Activated naive CD8-positive, alpha-beta T cell (primary cell): ENCODE measurements around the gene CDS2.

Source experiments
- H3K27ac Mint-ChIP-seq: one replicate; pipeline ENCODE4 v1.8.0; 2021; ENCODE audit warnings: mixed read lengths
- H3K27me3 Mint-ChIP-seq: one replicate; pipeline ENCODE4 v1.8.0; 2021; ENCODE audit warnings: mixed read lengths
- H3K36me3 Mint-ChIP-seq: one replicate; pipeline ENCODE4 v1.8.0; 2021; ENCODE audit warnings: mixed read lengths
- H3K4me1 Mint-ChIP-seq: one replicate; pipeline ENCODE4 v1.8.0; 2021; ENCODE audit warnings: low read depth, mixed read lengths
- H3K4me3 Mint-ChIP-seq: one replicate; pipeline ENCODE4 v1.8.0; 2021; ENCODE audit warnings: mild to moderate bottlenecking, mixed read lengths
- H3K9me3 Mint-ChIP-seq: one replicate; pipeline ENCODE4 v1.8.0; 2021; ENCODE audit warnings: low read depth, mixed read lengths

Gene CDS2

GRCh38 chr20:5155404-5155803, 28.6 kb downstream of the CDS2 start:
- Mint-ChIP-seq H3K27ac (peak overlapping the region; percentile 24), H3K4me3 (no peak overlapping the region), H3K4me1 (peaks cover 68% of the 10 kb centered on the region), H3K36me3 (peaks cover 7% of the 10 kb centered on the region), H3K9me3 (no peaks in the 10 kb centered on the region), H3K27me3 (no peaks in the 10 kb centered on the region)

- no peaks in the 10 kb centered on the region for H3K27me3 Mint-ChIP-seq
- peak overlapping the region; percentile 71 for H3K27ac Mint-ChIP-seq
- H3K36me3 Mint-ChIP-seq, result peaks cover 7% of the 10 kb centered on the region
- no peaks in the 10 kb centered on the region for H3K9me3 Mint-ChIP-seq
- peaks cover 74% of the 10 kb centered on the region for H3K4me1 Mint-ChIP-seq
- H3K4me3 Mint-ChIP-seq, result no peak overlapping the region
Observed at GRCh38 chr20:5156675-5157448, 30.1 kb downstream of the CDS2 start.

GRCh38 chr20:5159928-5160327, 33.1 kb downstream of the CDS2 start:
- Mint-ChIP-seq H3K36me3 (peaks cover 5% of the 10 kb centered on the region), H3K27me3 (no peaks in the 10 kb centered on the region), H3K9me3 (no peaks in the 10 kb centered on the region), H3K4me1 (peaks cover 67% of the 10 kb centered on the region), H3K27ac (peak overlapping the region; percentile 46), H3K4me3 (no peak overlapping the region)

GRCh38 chr20:5160882-5161281, 34.1 kb downstream of the CDS2 start:
- no peaks in the 10 kb centered on the region for H3K9me3 Mint-ChIP-seq
- no peaks in the 10 kb centered on the region for H3K27me3 Mint-ChIP-seq
- H3K27ac Mint-ChIP-seq, result no peak overlapping the region
- H3K4me1 Mint-ChIP-seq, result peaks cover 66% of the 10 kb centered on the region
- H3K4me3 Mint-ChIP-seq, result no peak overlapping the region
- peaks cover 4% of the 10 kb centered on the region for H3K36me3 Mint-ChIP-seq

- Mint-ChIP-seq H3K4me3 (no peak overlapping the region), H3K27me3 (no peaks in the 10 kb centered on the region), H3K4me1 (peaks cover 68% of the 10 kb centered on the region), H3K36me3 (peaks cover 4% of the 10 kb centered on the region), H3K27ac (no peak overlapping the region), H3K9me3 (no peaks in the 10 kb centered on the region)
Observed at GRCh38 chr20:5161536-5162164, 34.8 kb downstream of the CDS2 start.

GRCh38 chr20:5164645-5165625, 38.1 kb downstream of the CDS2 start:
- H3K4me1 Mint-ChIP-seq, result peaks cover 78% of the 10 kb centered on the region
- H3K27me3 Mint-ChIP-seq, result no peaks in the 10 kb centered on the region
- no peaks in the 10 kb centered on the region for H3K9me3 Mint-ChIP-seq
- no peaks in the 10 kb centered on the region for H3K36me3 Mint-ChIP-seq
- H3K4me3 Mint-ChIP-seq, result no peak overlapping the region
- no peak overlapping the region for H3K27ac Mint-ChIP-seq

- H3K4me1 Mint-ChIP-seq, result peaks cover 80% of the 10 kb centered on the region
- no peaks in the 10 kb centered on the region for H3K27me3 Mint-ChIP-seq
- H3K36me3 Mint-ChIP-seq, result no peaks in the 10 kb centered on the region
- H3K27ac Mint-ChIP-seq, result peak overlapping the region; percentile 87
- H3K4me3 Mint-ChIP-seq, result peak overlapping the region; percentile 51
- H3K9me3 Mint-ChIP-seq, result no peaks in the 10 kb centered on the region
Observed at GRCh38 chr20:5168651-5169396, 42.0 kb downstream of the CDS2 start.

GRCh38 chr20:5170341-5170740, 43.5 kb downstream of the CDS2 start:
- peaks cover 66% of the 10 kb centered on the region for H3K4me1 Mint-ChIP-seq
- H3K27ac Mint-ChIP-seq, result peak overlapping the region; percentile 22
- no peaks in the 10 kb centered on the region for H3K27me3 Mint-ChIP-seq
- H3K36me3 Mint-ChIP-seq, result no peaks in the 10 kb centered on the region
- H3K4me3 Mint-ChIP-seq, result no peak overlapping the region
- H3K9me3 Mint-ChIP-seq, result no peaks in the 10 kb centered on the region

GRCh38 chr20:5171064-5171789, 44.4 kb downstream of the CDS2 start:
- peaks cover 57% of the 10 kb centered on the region for H3K4me1 Mint-ChIP-seq
- no peaks in the 10 kb centered on the region for H3K36me3 Mint-ChIP-seq
- peak overlapping the region; percentile 41 for H3K27ac Mint-ChIP-seq
- H3K27me3 Mint-ChIP-seq, result no peaks in the 10 kb centered on the region
- H3K4me3 Mint-ChIP-seq, result no peak overlapping the region
- H3K9me3 Mint-ChIP-seq, result no peaks in the 10 kb centered on the region

- Mint-ChIP-seq H3K27me3 (no peaks in the 10 kb centered on the region), H3K27ac (peak overlapping the region; percentile 12), H3K9me3 (no peaks in the 10 kb centered on the region)
Observed at GRCh38 chr20:5171790-5172164, 45.0 kb downstream of the CDS2 start.

GRCh38 chr20:5172167-5172601, 45.4 kb downstream of the CDS2 start:
- no peak overlapping the region for H3K4me3 Mint-ChIP-seq
- H3K9me3 Mint-ChIP-seq, result no peaks in the 10 kb centered on the region
- H3K27ac Mint-ChIP-seq, result peak overlapping the region; percentile 12
- H3K36me3 Mint-ChIP-seq, result no peaks in the 10 kb centered on the region
- H3K4me1 Mint-ChIP-seq, result peaks cover 48% of the 10 kb centered on the region
- no peaks in the 10 kb centered on the region for H3K27me3 Mint-ChIP-seq

More at GRCh38 chr20:5171790-5172164, 45.0 kb downstream of the CDS2 start:
- H3K4me1 Mint-ChIP-seq, result peaks cover 52% of the 10 kb centered on the region
- H3K4me3 Mint-ChIP-seq, result no peak overlapping the region
- no peaks in the 10 kb centered on the region for H3K36me3 Mint-ChIP-seq

GRCh38 chr20:5172903-5173463, 46.2 kb downstream of the CDS2 start:
- Mint-ChIP-seq H3K9me3 (no peaks in the 10 kb centered on the region), H3K4me1 (peaks cover 40% of the 10 kb centered on the region), H3K27ac (peak overlapping the region; percentile 12), H3K4me3 (no peak overlapping the region), H3K27me3 (no peaks in the 10 kb centered on the region), H3K36me3 (no peaks in the 10 kb centered on the region)

- H3K36me3 Mint-ChIP-seq, result no peaks in the 10 kb centered on the region
- no peak overlapping the region for H3K4me3 Mint-ChIP-seq
- peaks cover 34% of the 10 kb centered on the region for H3K4me1 Mint-ChIP-seq
- H3K9me3 Mint-ChIP-seq, result no peaks in the 10 kb centered on the region
- peak overlapping the region; percentile 46 for H3K27ac Mint-ChIP-seq
- no peaks in the 10 kb centered on the region for H3K27me3 Mint-ChIP-seq
Observed at GRCh38 chr20:5173751-5174150, 46.9 kb downstream of the CDS2 start.
